GM19372 (cell line): ENCODE data around the gene TYMP.
A peak's percentile ranks its signal among the peaks of the same experiment; 100 is the strongest.

ENCODE experiments used
- ATAC-seq: cut with Tn5 transposase; IDR thresholded peaks from one replicate; pipeline ENCODE4 v1.9.1; 2021; ENCODE audit warnings: mild to moderate bottlenecking, low read depth, moderate library complexity; ENCODE audit not compliant: unreplicated experiment

TYMP gene

DNA sequence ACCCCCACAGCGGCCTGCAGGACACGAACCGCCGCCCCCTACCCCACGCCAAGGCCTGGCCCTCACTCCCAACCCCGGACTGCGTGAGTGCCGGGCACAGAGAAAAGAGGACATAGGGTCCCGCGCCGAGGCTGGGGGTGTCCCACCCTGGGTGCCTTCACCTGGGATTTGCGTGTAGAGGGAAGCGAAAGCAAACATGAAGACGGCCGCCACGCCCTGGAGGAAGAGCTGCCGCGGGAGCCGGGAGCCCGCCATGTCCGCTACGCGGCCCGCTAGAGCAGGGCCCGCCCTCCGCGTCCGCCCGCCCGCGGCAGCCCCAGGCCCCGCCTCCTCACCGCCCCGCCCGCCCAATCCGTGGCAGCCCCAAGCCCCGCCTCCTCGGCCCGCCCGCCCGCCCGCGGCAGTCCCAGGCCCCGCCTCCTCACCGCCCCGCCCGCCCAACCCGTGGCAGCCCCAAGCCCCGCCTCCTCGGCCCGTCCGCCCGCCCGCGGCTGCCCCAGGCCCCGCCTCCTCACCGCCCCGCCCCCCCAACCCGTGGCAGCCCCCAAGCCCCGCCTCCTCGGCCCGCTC lies 22.3 kb downstream of the TYMP start, which contains the start of gene LMF2:
Gene LMF2, minus strand, starts transcription at position 282 of the 570 bp plus-strand sequence. Its CDS starts 27 bp downstream, at position 255.
- ATAC-seq, result peak; percentile 57

DNA sequence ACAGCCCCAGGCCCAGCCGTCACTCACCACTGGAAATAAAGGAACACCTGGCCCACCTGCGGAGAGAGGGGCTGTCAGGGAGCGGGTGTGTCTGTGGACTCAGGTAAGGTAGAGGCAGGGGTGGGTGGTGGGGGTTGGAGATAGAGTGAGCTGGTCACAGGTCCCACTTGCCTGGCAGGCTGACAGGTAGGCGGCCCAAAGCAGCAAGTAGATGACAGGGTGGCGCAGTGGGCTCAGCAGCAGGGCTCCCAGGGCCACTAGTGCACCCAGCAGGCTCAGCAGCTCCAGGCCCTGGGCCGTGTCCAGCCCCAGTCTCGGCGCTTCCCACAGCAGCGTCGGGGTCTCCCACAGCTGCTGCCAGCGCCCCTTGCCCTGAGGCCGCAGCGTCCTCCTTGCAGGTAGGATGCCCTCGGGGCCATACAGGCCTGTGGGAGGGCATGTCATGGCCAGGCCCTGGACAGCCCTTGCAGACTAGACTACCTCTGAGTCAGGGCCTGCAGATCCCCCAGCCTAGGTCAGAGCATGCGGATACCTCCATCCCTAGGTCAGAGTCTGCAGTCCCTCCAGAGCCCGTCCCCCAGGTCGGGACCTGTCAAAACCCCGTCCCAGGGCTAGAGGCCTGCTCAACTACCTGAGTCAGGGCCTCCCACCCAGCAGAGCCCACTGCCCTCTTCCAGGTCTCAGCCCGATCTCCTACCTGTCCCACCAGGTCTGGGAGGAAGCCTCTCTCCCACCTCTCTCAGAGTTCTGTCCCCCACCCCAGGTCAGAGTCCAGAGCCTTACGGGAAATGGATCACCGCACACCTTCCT lies 23.0 kb downstream of the TYMP start:
- ATAC-seq, result no peak

DNA sequence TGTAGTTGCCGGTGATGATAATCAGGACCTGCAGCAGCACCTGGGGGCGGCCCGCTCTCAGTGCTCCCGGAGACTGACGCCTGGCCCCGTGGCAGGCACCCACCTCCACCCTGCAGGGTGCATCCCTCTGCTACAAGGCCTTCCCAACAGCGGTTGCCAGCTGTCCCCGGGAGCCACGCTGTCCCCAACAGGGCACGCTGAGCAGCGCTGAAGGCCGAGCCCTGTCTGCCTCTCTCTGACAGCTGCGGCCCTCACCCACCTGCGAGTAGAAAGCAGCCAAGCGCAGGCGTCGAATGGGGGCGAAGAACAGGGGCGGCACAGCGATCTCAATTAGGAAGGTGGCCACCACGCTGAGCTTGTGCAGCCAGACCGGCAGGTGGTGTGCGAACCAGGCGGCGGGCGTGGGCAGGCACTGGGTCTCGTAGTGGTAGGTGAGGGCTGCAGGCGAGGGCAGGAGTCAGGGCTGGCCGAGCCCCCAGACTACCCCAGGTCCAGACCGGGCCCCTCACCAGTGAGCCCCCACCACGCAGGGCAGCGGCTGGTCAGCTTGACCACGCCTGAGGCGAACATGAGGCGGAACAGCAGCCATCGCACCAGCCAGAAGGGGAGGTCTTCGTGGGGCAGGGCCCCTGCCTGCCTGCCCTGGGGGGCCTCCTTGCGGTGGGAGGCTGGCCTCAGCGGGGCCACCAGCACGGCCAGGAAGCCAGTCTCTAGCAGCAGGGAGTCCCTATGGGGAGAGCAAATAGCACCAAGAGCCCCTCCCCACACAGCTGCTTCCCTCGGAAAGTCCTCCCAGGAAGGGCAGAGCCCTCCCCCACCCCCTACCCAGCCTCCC lies 23.8 kb downstream of the TYMP start:
- no peak for ATAC-seq

DNA sequence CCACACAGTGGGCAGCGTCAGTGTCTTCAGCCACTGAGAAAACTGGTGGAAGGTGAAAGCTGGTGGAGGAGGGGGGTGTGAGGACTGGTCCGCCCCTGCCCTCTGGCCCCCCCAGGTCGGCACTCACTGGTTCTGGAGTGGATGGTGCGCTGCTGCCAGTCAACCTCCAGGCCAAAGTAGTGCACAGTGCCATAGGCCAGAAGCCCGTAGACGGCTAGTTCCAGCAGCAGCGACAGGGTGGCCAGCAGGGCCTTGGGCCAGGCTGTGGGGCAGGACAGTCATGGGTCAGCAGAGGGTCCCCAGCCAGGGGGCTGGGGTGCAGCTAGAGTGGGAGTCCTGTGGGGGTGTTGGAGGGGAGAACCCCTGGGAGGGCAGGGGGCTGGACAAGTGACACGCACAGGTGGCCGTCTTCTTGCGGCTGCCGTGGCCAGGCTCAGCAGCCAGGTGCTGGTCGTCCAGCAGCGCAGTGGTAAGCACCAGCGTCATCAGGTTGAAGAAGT lies 24.5 kb downstream of the TYMP start:
- no peak for ATAC-seq

DNA sequence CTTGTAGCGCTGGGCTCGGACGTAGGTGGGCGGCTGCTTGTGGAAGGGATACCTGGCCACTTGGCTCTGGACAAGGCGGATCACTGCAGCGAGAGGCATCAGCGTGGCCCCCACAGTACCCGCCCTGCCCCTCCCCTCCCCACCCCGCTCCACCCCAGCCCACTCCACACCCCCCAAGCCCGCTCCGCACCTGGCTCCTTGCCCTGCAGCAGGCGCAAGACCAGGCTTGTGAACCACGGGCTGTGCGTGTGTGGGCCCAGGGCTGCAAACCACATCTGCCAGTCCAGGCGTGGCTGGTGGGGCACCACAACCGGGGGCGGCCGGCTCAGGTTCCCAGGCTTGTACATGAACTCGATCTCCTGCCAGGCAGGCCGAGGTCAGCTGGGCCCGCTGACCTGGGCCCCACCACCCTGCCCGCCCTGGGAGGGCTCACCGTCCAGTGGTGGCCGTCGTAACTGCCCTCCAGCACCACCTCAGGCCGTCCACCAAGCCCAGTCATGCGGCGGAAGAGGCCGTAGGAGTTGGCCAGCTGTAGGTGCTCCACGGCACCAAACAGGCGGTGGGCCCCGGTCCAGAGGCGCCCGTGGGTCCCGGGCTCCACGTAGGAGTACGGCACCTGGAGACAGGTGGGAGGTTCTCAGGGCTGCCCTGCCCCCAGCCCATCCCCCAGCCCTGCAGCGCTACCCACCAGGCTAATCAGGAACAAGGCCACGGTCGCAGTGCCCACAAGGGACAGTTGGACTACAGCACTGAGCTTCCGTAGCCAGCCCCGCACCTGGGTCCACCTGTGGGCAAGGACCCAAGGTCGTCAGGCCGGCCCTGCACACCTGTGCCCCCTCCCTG lies 25.2 kb downstream of the TYMP start:
- no peak for ATAC-seq

DNA sequence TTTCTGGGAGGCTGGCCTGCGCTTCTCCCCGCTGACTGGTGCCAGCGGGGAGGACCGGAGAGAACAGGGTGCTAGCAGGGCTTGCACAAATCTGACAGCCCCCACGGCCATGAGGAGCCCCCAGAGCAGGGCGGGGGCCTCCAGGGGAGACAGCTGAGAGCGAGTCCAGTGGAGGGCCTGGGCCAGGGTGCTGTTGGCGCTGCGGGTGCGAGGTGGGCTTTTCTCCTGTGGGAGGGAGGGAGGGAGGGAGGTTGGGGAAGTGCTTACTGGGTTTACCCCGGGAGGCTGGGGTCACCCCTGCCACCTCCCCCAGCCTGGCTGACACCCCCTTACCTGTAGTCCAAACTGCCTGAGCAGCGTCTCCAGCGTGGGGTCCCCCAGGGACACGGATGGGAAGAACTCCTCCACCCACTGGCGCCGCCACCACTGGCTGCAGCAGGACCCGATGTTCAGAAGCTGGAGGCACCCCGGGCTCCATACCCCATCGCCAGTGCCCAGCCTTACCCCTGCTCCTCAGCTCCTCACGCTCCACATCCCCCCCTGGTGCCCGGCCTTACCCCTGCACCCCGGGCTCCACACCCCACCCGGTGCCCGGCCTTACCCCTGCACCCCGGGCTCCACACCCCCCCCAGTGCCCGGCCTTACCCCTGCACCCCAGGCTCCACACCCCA lies 26.2 kb downstream of the TYMP start:
- ATAC-seq, result no peak

DNA sequence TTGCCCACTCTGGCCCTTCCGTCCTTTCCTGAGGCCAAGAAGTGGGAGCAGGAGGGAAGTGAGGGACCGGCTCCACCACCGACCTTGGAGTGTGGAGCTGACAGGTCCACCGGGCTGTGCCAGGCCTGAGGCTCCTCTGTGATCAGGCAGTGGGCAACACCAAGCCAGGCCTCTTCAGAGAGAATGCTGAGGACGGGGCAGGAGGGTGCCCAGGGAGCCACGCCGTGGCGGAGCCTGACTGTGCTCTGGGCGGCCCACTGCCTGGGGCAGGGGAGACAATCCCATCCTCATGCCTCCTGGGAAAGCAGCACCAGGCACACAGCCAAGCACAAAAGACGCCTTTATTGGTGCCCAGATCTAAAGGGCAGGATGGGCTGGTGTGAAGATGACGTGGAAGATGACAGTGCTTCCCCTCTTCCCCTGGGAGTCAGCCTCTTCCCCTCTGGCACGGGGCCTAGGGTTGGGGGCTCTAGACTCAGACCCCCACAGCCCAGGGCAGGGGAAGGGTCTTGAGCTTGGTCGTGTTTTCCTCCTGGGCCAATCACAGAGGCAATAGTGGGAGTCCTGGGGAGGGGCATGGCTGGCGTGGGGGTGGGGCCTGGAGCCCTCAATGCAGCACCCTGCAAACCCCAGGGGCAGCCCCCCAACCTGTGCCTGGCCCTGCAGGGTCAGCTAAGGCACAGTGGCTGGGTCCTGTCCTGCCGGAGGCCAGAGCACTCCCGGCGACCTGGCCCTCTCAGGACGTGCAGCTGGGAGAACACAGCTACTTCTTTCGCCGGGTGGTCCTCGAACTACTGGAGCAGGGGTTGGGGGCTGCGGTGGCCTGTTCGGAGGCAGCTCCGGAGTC lies 27.0 kb downstream of the TYMP start:
- no peak for ATAC-seq

DNA sequence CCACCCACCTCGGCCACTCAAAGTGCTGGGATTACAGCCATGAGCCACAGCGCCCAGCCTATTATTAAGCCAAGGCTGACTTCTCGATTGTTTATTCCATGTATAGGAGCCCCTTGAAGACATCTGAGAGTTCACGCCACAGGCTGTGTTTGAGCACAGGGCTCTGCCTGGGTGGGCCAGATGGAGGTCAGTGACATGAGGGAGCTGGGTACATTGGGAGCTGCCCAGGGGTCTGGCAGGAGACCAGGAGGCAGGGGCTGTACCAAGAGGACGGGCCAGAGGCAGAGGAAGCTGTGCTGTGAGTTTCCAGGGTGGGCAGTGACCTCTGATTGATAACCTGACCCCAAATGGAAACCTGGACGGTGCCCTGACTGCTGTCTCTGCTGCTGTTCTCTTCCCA lies 27.7 kb downstream of the TYMP start:
- no peak for ATAC-seq

DNA sequence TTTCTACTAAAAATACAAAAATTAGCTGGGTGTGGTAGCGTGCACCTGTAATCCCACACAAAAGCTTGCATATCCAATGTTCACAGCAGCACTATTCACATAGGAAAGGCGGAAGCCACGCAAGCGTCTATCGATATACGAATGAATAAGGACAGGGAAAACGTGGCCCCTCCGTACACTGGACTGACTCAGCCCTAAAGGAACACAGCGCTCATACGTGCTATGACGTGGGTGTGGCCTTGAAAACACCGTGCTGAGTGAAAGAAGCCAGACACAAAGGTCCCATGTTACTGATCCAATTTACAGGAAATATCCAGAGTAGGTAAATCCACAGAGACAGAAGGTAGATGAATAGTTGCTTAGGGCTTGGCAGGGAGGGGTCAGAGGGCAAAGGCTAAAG lies 29.4 kb downstream of the TYMP start:
- no peak for ATAC-seq

DNA sequence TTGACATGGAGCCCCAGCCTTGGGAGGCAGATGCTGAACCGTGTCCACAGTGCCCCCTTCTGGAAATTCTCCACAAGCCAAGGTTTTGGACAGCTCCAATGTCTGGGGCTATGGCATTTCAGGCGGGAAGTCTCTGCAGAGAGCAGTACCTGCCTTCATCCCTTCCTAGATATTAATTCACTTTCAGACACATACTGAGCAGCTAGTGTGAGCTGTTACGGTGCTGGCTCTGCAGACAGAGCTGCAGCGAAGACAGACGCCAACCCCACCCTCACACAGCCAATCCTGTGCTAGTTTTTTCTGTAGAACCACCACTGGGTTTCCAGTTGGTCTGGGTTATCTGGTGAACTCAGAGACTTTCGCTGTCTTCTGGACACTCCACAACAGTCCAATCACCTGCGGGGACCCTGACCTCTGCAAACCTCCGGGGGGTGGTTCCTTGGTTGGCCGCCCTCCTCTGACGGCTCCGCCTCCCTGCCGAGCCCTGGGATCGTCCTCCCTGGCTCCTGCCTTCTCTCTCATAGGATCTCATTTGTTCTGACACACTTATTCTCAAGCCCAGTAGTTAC lies 31.4 kb downstream of the TYMP start:
- no peak for ATAC-seq

DNA sequence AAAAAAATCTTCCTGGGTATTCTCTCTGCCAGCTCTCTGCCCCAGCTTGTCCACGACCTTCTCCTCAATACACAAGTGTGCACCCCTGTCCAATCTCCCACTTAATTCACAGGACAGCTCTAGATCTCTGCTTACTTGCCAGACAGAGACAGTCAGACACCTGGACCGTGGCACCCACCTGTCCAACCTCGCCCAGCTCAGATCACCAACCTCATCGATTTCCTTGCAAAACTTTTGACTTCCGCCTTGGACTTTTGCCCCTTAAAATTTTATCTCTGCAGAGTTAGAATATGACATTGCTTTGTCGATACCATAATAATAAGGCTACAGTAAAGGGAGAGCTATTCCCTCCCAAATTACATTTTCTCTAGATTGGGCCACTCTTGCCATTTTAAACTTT lies 32.7 kb downstream of the TYMP start:
- no peak for ATAC-seq

DNA sequence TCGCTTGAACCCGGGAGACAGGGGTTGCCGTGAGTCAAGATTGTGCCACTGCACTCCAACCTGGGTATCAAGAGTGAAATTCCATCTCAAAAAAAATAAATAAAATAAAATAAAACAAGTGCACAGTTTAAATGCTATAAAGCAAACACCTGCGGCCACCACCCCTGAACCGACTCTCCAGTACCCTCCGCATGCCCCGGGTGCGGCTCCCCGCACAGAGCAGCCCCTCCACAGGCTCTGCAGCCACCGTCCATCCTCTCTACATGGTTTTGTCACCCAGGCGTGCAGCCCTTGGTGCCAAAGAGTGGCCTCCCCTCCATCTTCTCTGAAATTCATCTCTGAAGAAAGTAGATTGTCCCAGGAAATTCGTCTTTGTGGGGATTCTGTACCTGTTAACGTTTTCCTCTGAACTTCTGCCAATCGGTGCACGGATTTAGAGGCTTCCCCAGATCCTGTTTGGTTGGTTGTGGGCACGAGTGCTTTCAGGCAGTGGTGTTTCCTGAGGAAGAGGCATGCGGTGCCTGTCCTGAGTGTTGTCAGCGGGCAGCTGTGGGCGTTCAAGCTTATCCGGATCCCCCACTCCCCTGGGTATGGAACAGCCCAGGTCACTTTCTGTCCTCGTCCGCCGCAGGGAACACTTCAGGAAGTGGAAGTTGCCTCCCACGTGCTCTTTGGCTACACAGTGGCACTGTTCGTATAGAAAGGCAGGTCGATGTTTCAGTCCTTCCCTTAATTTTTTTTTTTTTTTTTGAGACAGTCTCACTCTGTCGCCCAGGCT lies 39.1 kb downstream of the TYMP start:
- no peak for ATAC-seq

DNA sequence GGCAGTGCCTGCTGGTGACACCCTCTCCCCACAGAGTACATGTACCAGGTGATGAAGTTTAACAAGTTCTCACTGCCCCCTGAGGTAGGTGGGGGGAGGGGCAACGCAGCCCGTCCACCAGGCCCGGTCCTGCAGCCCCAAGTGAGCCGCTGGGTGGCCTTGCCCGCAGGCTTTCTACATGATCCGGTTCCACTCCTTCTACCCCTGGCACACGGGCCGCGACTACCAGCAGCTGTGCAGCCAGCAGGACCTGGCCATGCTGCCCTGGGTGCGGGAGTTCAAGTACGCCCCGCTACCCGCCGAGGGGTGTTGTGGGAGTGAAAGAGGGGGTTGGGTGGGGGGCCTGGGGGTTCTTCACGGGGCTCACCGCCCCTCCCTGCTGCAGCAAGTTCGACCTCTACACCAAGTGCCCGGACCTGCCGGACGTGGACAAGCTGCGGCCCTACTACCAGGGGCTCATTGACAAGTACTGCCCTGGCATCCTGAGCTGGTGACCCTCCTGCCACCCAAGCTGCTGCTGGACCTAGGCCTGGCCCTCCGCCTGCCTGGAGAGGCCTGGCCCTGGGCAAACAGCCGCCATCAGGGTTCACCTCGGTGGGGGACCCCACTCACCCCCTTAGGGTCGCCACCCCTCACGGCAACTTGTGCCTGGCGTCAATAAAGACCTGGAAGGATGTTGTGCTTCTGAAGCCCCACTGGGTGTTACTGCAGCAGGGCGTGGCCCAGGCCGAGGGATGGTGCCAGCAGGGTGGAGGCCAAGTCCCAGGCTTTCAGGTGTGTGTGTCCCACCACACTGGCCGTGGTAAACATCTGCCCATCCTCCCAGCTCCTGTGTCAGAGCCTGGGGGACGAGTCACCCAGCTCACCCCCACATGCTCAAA lies 40.2 kb downstream of the TYMP start:
- no peak for ATAC-seq

DNA sequence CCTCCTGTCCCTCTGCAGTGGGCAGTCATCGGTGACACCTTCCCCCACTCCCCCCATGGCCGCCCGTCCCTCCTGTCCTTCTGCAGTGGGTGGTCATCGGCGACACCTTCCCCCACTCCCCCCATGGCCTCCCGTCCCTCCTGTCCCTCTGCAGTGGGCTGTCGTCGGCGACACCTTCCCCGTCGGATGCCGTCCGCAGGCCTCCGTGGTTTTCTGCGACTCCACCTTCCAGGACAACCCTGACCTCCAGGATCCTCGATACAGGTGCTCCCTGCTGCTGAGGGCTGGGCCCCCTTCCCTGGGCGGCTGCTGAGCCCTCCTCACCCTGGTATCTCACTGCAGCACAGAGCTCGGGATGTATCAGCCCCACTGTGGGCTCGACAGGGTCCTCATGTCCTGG lies 40.9 kb downstream of the TYMP start:
- ATAC-seq, result no peak

DNA sequence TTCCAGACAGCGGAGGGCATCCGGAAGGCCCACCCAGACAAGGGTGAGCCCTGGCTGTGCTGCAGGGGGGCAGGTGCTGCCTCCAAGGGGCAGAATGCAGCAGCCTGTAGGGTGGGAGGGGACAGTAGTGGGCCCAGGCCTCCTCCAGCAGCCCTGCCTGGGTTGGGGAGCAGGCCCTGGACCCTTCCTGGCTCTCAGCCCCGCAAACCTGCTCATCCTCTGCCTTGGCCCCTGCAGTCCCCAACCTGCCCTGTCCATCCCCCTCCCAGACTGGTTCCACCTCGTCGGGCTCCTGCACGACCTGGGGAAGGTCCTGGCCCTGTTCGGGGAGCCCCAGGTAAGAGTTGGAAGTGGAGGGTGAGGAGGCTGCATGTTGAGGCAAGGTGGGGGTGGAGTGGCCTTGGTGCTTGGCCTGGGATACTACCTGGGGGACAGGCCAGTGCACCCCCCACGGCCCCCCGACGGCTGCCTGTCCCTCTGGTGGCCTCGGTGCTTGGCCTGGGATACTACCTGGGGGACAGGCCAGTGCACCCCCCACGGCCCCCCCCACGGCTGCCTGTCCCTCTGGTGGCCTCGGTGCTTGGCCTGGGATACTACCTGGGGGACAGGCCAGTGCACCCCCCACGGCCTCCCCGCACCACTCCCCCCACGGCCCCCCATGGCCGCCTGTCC lies 41.7 kb downstream of the TYMP start:
- ATAC-seq, result no peak

DNA sequence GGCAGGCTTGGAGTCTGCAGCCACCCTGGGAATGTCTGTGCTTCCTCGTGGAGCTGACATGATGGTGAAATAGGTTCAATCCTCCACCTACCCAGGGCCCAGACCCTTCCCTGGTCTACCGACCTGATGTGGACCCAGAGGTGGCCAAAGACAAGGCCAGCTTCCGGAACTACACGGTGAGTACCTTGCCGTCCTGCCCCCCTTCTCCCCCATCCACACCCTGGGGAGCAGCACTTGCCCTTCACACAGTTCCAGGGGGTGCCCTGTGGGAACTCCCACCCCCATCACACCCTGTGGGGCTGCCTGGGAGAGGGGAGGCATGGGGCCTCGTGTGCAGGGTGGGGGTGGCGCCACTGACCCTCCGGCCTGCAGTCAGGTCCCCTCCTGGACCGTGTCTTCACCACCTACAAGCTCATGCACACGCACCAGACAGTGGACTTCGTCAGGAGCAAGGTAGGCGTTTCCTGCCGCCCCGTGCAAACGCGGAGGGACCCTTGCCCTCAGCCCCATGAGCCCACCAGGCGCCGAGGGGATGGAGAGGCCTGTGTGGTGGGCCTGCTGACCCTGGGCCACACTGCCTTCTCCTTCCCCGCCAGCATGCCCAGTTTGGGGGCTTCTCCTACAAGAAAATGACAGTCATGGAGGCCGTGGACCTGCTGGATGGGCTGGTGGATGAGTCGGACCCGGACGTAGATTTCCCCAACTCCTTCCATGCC lies 42.4 kb downstream of the TYMP start:
- ATAC-seq, result no peak
